CD8-positive, alpha-beta memory T cell (primary cell): ENCODE data around the gene GPAT3. TPM values are rescaled to one million over a fixed set of nuclear protein-coding genes. Genes with fewer than 3 reads are reported as not detected.
"Not testable (repeated sequence)": the region's sequence is repeated elsewhere in the genome, so short reads cannot be mapped to it uniquely, and the experiment has no call there.

Experiments
- CTCF ChIA-PET: fragments of 350-600 bp; sonication (Branson Sonifier 250); formaldehyde crosslinking; loops from one replicate; lab custom pipeline; 2021; ENCODE audit warnings: antibody characterized with exemption; lab: Charles Lee
- POLR2A ChIA-PET: fragments of 350-600 bp; sonication (Branson Sonifier 250); formaldehyde crosslinking; loops from one replicate; lab custom pipeline; 2021; ENCODE audit warnings: antibody characterized with exemption; lab: Charles Lee
- DNase-seq, 5 donors: peaks; one replicate each; pipeline versions ENCODE4 v3.0.0 to v3.0.0-alpha.2; 2020 to 2022; ENCODE audit warnings: mixed read lengths in 1 of 5
- H3K27ac ChIP-seq: one replicate; pipeline ENCODE4 v1.7.0; 2013; ENCODE audit warnings: low read depth, mild to moderate bottlenecking, low read length, moderate library complexity
- H3K27me3 ChIP-seq: 2 replicates; pipeline ENCODE4 v1.7.0; 2013; ENCODE audit warnings: low read length, mild to moderate bottlenecking; ENCODE audit not compliant: insufficient read depth, poor library complexity, severe bottlenecking
- H3K36me3 ChIP-seq: 2 replicates; pipeline ENCODE4 v1.7.0; 2013; ENCODE audit warnings: mild to moderate bottlenecking, low read length, moderate library complexity; ENCODE audit not compliant: insufficient read depth
- H3K4me1 ChIP-seq: 2 replicates; pipeline ENCODE4 v1.7.0; 2013; ENCODE audit warnings: mild to moderate bottlenecking, low read length, moderate library complexity; ENCODE audit not compliant: insufficient read depth
- H3K4me3 ChIP-seq: 2 replicates; pipeline ENCODE4 v1.7.0; 2013; ENCODE audit warnings: mild to moderate bottlenecking, low read length
- H3K9me3 ChIP-seq: 2 replicates; pipeline ENCODE4 v1.7.0; 2013; ENCODE audit warnings: mild to moderate bottlenecking, low read length
- H3K27ac Mint-ChIP-seq, 8 donors: one replicate each; pipeline ENCODE4 v1.8.0; 2020 to 2021; ENCODE audit warnings: mixed read lengths in 8 of 8, mild to moderate bottlenecking in 6 of 8, inconsistent platforms in 3 of 8, moderate library complexity in 3 of 8
- H3K27me3 Mint-ChIP-seq, 2 donors: one replicate each; pipeline ENCODE4 v1.8.0; 2020 to 2021; ENCODE audit warnings: mixed read lengths in 2 of 2, mild to moderate bottlenecking in 1 of 2, moderate library complexity in 1 of 2
- H3K36me3 Mint-ChIP-seq, 3 donors: one replicate each; pipeline ENCODE4 v1.8.0; 2020 to 2021; ENCODE audit warnings: mixed read lengths in 3 of 3, inconsistent platforms in 1 of 3, mild to moderate bottlenecking in 1 of 3
- H3K4me1 Mint-ChIP-seq, 3 donors: one replicate each; pipeline ENCODE4 v1.8.0; 2020 to 2021; ENCODE audit warnings: mixed read lengths in 3 of 3, inconsistent platforms in 1 of 3, mild to moderate bottlenecking in 1 of 3
- H3K4me3 Mint-ChIP-seq, 7 donors: one replicate each; pipeline ENCODE4 v1.8.0; 2020 to 2021; ENCODE audit warnings: mixed read lengths in 7 of 7, mild to moderate bottlenecking in 6 of 7, moderate library complexity in 4 of 7, inconsistent platforms in 2 of 7
- H3K9me3 Mint-ChIP-seq, 5 donors: one replicate each; pipeline ENCODE4 v1.8.0; 2020 to 2022; ENCODE audit warnings: mixed read lengths in 5 of 5, mild to moderate bottlenecking in 3 of 5, moderate library complexity in 2 of 5, inconsistent platforms in 1 of 5
- polyA plus RNA-seq: library from polyadenylated mRNA; unstranded; fragments of 300-500 nt; fragmentation: Illumina TruSeq; gene quantifications from one replicate; pipeline ENCODE4 v1.2.3, GENCODE V29; 2021
- total RNA-seq, 2 experiments: library from RNA; stranded (reverse); gene quantifications; one replicate each; pipeline ENCODE4 v1.2.3, GENCODE V29; 2021

GPAT3 gene
- total and polyA plus RNA-seq, 3 experiments from 2014 or later: 5.4 to 6.8 (median 6.2) TPM

DNA sequence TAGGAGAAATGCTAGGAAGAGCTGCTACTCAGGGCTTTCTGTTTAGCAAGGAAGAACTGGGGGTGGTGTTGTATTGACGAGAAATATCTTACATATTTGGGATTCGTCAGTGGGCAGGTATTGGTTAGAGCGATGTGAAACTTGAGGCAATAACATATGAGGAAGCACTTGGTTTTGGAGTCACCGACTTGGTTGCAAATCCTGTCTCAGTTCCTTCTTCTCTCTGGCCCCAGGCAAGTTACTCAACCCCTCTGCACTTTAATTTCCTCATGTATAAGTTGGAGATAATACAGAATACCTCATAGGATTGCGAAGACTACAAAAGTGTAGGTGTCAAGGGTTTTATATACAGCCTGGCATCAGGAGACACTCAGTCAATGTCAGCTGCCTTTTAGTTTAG is 34.1 kb downstream of the GPAT3 start:
- H3K27ac Mint-ChIP-seq: no peak overlapping the region
- no peak for DNase-seq
- no peak overlapping the region for H3K27ac ChIP-seq
- H3K27me3 ChIP-seq: no peaks in the 10 kb centered on the region
- peaks cover 0 to 2% (median 0%) of the 10 kb centered on the region in 3 donors for H3K36me3 Mint-ChIP-seq
- no peaks in the 10 kb centered on the region for H3K4me1 ChIP-seq
- no peaks in the 10 kb centered on the region for H3K27me3 Mint-ChIP-seq
- H3K4me3 ChIP-seq: no peak overlapping the region
- H3K9me3 Mint-ChIP-seq: no peaks in the 10 kb centered on the region
- ChIA-PET CTCF (interaction anchor here (1.3 kb wide), 1 partner anchor 75 kb away, joined by 3 read pairs; no protein-coding TSS in a partner anchor), POLR2A (no interaction called here)
- no peaks in the 10 kb centered on the region for H3K9me3 ChIP-seq
- no peak overlapping the region for H3K4me3 Mint-ChIP-seq
- H3K36me3 ChIP-seq: no peaks in the 10 kb centered on the region
- H3K4me1 Mint-ChIP-seq: no peaks in the 10 kb centered on the region

DNA sequence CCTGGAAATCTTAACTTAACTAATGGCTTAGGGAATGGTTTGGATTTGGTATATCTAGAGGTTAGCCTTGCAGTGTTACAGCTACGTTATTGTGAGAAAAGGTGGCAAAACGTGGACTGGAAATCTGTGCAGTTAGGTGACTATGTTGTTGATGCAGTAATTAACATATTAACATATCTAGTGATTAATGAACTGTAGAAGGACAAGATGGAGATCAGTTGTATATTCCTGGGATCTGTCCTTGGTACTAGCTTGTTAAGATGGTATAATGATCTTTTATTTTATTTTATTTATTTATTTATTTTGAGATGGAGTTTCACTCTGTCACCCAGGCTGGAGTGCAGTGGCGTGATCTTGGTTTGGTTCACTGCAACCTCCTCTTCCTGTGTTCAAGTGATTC is 36.9 kb downstream of the GPAT3 start:
- Mint-ChIP-seq H3K9me3 (no peaks in the 10 kb centered on the region), H3K4me3 (no peak overlapping the region), H3K27ac (no peak overlapping the region), H3K36me3 (peaks cover 0 to 1% (median 0%) of the 10 kb centered on the region in 3 donors), H3K4me1 (no peaks in the 10 kb centered on the region), H3K27me3 (no peaks in the 10 kb centered on the region)
- Histone ChIP-seq H3K4me1 (no peaks in the 10 kb centered on the region), H3K4me3 (no peak overlapping the region), H3K36me3 (no peaks in the 10 kb centered on the region), H3K27ac (no peak overlapping the region), H3K27me3 (no peaks in the 10 kb centered on the region), H3K9me3 (no peaks in the 10 kb centered on the region)
- POLR2A ChIA-PET: no interaction called here
- DNase-seq: no peak
- CTCF ChIA-PET: interaction anchor here (1.4 kb wide), 1 partner anchor 9 kb away, joined by 3 read pairs; no protein-coding TSS in a partner anchor

DNA sequence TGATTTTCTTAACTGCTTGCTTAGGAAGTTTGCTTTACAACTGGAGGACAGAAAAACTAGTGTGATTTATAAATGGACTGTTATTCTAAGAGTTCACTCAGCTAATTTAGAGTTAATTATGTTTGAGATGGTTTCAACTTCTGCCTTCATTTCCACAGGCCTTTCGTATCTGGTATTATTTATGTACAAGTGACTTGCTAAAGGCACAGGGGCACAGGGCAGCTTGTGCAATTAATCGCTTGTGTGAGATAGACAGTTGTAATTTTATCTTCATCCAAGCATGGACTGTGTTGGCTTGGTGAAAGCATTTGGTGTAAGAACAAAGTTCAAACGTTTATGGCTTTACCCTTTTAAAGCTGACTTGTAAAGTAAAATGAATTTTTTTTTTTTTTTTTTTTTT is 38.3 kb downstream of the GPAT3 start:
- Mint-ChIP-seq H3K27ac (no peak overlapping the region), H3K27me3 (peaks cover 0 to 3% of the 10 kb centered on the region in 2 donors), H3K4me1 (no peaks in the 10 kb centered on the region), H3K36me3 (peaks cover 0 to 1% (median 0%) of the 10 kb centered on the region in 3 donors), H3K9me3 (no peaks in the 10 kb centered on the region), H3K4me3 (no peak overlapping the region)
- Histone ChIP-seq H3K27ac (no peak overlapping the region), H3K9me3 (no peaks in the 10 kb centered on the region), H3K27me3 (no peaks in the 10 kb centered on the region), H3K36me3 (no peaks in the 10 kb centered on the region), H3K4me3 (no peak overlapping the region), H3K4me1 (no peaks in the 10 kb centered on the region)
- POLR2A ChIA-PET: no interaction called here
- no peak for DNase-seq
- CTCF ChIA-PET: no interaction called here

DNA sequence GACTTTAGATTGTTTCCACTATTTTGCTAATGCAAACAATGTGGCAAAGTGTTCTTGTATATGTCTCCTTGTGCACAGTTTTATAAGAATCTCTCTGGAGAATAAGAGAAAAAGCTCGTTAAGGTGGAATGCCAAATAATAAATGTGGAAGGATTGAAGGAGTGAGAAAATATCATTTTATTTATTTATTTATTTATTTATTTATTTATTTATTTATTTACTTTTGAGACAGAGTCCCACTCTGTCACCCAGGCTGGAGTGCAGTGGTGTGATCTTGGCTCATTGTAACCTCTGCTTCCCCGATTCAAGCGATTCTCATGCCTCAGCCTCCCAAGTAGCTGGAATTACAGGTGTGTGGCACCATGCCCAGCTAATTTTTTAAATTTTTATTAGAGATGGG is 40.3 kb downstream of the GPAT3 start:
- H3K4me1 Mint-ChIP-seq, DNase-seq, H3K9me3 Mint-ChIP-seq, H3K4me3 ChIP-seq, POLR2A ChIA-PET, H3K4me3 Mint-ChIP-seq, H3K9me3 ChIP-seq, H3K36me3 ChIP-seq, H3K36me3 Mint-ChIP-seq, H3K4me1 ChIP-seq, CTCF ChIA-PET, H3K27ac ChIP-seq, H3K27me3 Mint-ChIP-seq, H3K27me3 ChIP-seq, H3K27ac Mint-ChIP-seq: not testable (repeated sequence)

DNA sequence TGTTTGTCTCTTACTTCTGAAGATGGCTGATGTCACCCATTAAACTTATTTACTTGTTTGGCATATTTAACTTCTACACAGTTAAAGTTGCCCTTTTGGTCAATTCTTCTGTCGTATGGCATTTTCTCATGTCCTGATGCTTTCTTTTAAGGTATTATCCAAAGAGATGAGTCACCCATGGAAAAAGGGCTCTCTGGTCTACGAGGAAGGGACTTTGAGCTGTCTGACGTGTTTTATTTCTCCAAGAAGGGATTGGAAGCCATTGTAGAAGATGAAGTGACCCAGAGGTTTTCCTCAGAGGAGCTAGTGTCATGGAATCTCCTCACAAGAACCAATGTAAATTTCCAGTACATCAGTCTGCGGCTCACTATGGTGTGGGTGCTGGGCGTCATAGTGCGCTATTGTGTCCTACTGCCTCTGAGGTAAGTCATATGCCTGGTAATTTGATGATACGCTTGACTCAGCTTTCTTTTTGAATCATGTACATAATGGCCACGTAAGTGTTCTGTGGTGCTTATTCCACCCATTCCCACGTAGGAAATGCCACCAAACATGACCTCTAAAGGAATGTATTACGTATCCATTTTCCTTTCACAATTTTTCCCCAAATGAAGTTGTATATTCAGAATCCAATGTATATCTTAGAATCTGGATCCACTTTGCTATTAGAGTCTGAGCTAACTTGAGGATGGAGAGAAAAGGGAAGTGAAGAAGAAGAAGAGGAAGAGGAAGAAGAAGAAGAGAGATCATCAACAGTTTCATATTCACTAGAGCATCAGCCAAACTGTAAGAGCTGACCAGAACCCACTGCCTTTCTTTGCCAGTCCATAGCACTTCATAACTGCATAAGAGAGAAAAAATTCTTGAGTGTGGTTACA is 45.7 kb downstream of the GPAT3 start:
- no peaks in the 10 kb centered on the region for H3K9me3 ChIP-seq
- no peak overlapping the region for H3K27ac ChIP-seq
- Mint-ChIP-seq H3K4me3 (no peak overlapping the region), H3K9me3 (no peaks in the 10 kb centered on the region), H3K4me1 (no peaks in the 10 kb centered on the region), H3K27me3 (peaks cover 2 to 3% of the 10 kb centered on the region in 2 donors), H3K27ac (no peak overlapping the region), H3K36me3 (peaks cover 0 to 3% (median 3%) of the 10 kb centered on the region in 3 donors)
- POLR2A ChIA-PET: no interaction called here
- H3K27me3 ChIP-seq: no peaks in the 10 kb centered on the region
- H3K36me3 ChIP-seq: no peaks in the 10 kb centered on the region
- H3K4me1 ChIP-seq: no peaks in the 10 kb centered on the region
- H3K4me3 ChIP-seq: no peak overlapping the region
- CTCF ChIA-PET: interaction anchor here (1.3 kb wide), 1 partner anchor 9 kb away, joined by 3 read pairs; no protein-coding TSS in a partner anchor
- DNase-seq: no peak

DNA sequence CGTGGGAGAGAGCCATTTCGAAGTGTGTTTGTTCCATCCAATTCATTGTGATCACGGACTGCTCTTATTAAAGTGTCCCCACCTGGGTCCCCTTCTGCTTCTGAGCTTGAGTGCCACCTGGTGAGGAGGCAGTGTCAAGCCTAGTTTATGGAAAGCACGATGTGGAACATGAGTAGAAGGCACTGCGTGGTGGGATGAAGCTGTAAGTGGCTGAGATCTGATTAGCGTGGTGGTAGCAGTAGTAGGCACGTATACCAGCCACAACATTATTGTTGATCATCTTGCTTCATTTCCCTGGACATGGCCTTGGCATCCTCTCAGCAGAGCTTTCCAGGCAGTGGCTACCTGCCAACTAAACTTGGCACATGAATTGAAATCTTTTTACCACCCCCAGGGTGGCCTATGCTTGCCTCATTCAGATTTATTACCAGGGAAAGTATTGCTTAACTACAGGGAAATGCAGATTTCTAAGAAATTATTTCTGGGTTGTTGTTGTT is 46.4 kb downstream of the GPAT3 start:
- Mint-ChIP-seq H3K4me3 (no peak overlapping the region), H3K36me3 (peaks cover 0 to 3% (median 3%) of the 10 kb centered on the region in 3 donors), H3K27ac (no peak overlapping the region), H3K4me1 (no peaks in the 10 kb centered on the region), H3K9me3 (no peaks in the 10 kb centered on the region), H3K27me3 (peaks cover 2 to 3% of the 10 kb centered on the region in 2 donors)
- Histone ChIP-seq H3K4me1 (no peaks in the 10 kb centered on the region), H3K27ac (no peak overlapping the region), H3K36me3 (no peaks in the 10 kb centered on the region), H3K4me3 (no peak overlapping the region), H3K9me3 (no peaks in the 10 kb centered on the region), H3K27me3 (no peaks in the 10 kb centered on the region)
- ChIA-PET POLR2A (no interaction called here), CTCF (interaction anchor here (1.3 kb wide), 1 partner anchor 10 kb away, joined by 3 read pairs; no protein-coding TSS in a partner anchor)
- DNase-seq: no peak

DNA sequence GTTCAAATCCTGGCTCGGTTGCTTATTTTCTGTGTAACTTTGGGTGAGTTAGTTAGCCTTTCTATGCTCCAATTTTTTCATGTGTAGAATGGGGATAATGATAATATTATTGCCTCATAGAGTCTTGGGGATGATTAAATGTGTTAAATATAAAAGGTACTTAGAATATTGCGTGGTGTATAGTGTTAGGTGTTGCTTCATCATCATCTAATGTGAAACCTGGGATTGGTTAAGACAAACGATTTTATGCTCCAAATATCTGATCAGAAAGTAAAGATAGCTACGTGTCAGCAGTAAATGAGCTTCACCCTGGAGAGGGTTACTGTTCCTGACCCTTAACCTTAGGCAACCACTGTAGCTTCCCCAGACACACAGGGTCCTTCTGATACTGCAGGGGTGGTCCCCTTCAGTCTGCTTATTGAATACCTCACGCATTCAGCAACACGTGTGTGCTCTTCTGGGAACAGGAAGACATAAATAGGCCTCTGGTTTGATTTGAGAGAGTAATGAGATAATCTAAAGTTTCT is 50.1 kb downstream of the GPAT3 start:
- Mint-ChIP-seq H3K36me3 (peaks cover 4 to 10% (median 8%) of the 10 kb centered on the region in 3 donors), H3K27me3 (no peaks in the 10 kb centered on the region), H3K4me3 (no peak overlapping the region), H3K27ac (no peak overlapping the region), H3K9me3 (no peaks in the 10 kb centered on the region), H3K4me1 (no peaks in the 10 kb centered on the region)
- Histone ChIP-seq H3K4me3 (no peak overlapping the region), H3K4me1 (no peaks in the 10 kb centered on the region), H3K36me3 (no peaks in the 10 kb centered on the region), H3K9me3 (no peaks in the 10 kb centered on the region), H3K27ac (no peak overlapping the region), H3K27me3 (no peaks in the 10 kb centered on the region)
- ChIA-PET CTCF (no interaction called here), POLR2A (no interaction called here)
- no peak for DNase-seq

DNA sequence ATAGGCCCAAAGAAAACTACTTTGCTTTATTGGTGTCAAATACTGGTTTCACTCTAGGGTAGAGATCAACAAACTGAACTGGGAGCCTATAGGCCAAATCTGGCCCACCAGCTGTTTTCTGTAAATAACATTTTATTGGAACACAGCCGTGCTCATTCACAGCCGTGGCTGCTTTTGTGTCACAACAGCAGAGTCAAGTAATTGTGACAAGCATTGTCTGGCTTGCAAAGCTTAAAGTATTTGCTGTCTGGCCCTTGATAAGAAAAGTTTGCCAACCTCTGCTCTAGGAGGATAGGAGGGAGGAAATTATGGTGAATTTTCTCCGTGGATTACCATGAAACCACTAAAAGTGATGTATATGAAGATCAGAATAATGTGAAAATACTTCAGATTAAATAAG is 53.4 kb downstream of the GPAT3 start:
- ChIA-PET POLR2A (no interaction called here), CTCF (interaction anchor here (1.0 kb wide), 1 partner anchor 9 kb away, joined by 3 read pairs; no protein-coding TSS in a partner anchor)
- H3K36me3 Mint-ChIP-seq: peaks cover 4 to 26% (median 6%) of the 10 kb centered on the region in 3 donors
- no peaks in the 10 kb centered on the region for H3K27me3 Mint-ChIP-seq
- no peaks in the 10 kb centered on the region for H3K4me1 Mint-ChIP-seq
- no peak overlapping the region for H3K27ac Mint-ChIP-seq
- Histone ChIP-seq H3K27me3 (no peaks in the 10 kb centered on the region), H3K4me1 (no peaks in the 10 kb centered on the region), H3K27ac (no peak overlapping the region), H3K9me3 (no peaks in the 10 kb centered on the region), H3K36me3 (no peaks in the 10 kb centered on the region), H3K4me3 (no peak overlapping the region)
- H3K4me3 Mint-ChIP-seq: no peak overlapping the region
- DNase-seq: no peak
- H3K9me3 Mint-ChIP-seq: no peaks in the 10 kb centered on the region
